GM23338 (cell line): ENCODE measurements around the gene CYBC1. TPM values are rescaled to one million over a fixed set of nuclear protein-coding genes. Genes with fewer than 3 reads are reported as not detected.

Source experiments
- ATAC-seq: fragments of 200-7000 bp; cut with Tn5 transposase; 3 replicates; pipeline ENCODE4 v1.9.1; 2020
- DNase-seq: peaks from one replicate; pipeline ENCODE4 v3.0.0-alpha.2; 2015; ENCODE audit warnings: low spot score
- H2AFZ ChIP-seq: fragments of 200-600 bp; sonication (generic); 2 replicates; pipeline ENCODE4 v1.8.0; 2016; ENCODE audit warnings: antibody characterized with exemption, mild to moderate bottlenecking, moderate library complexity
- H3F3A ChIP-seq: fragments of 200-600 bp; sonication (generic); replicated peaks from 2 replicates; pipeline ENCODE4 v1.8.0; 2017; ENCODE audit warnings: antibody characterized with exemption, mixed run types, low read depth
- H3K27ac ChIP-seq: fragments of 200-600 bp; sonication (generic); 2 replicates; pipeline ENCODE4 v1.6.1; 2016; ENCODE audit warnings: low read depth
- H3K27me3 ChIP-seq: fragments of 200-600 bp; sonication (generic); 2 replicates; pipeline ENCODE4 v1.8.0; 2016; ENCODE audit warnings: mild to moderate bottlenecking, mixed run types, moderate library complexity; ENCODE audit not compliant: insufficient read depth
- H3K36me3 ChIP-seq: fragments of 200-600 bp; sonication (generic); 2 replicates; pipeline ENCODE4 v1.8.0; 2016; ENCODE audit warnings: mild to moderate bottlenecking; ENCODE audit not compliant: insufficient read depth
- H3K4me1 ChIP-seq: fragments of 200-600 bp; sonication (generic); 2 replicates; pipeline ENCODE4 v1.8.0; 2016; ENCODE audit warnings: mild to moderate bottlenecking, moderate library complexity; ENCODE audit not compliant: insufficient read depth
- H3K4me2 ChIP-seq: fragments of 200-600 bp; sonication (generic); 2 replicates; pipeline ENCODE4 v1.7.1; 2017; ENCODE audit warnings: mixed run types
- H3K4me3 ChIP-seq: fragments of 200-600 bp; sonication (generic); 2 replicates; pipeline ENCODE4 v1.6.1; 2016; ENCODE audit warnings: mixed run types
- H3K79me2 ChIP-seq: fragments of 200-600 bp; sonication (generic); replicated peaks from 2 replicates; pipeline ENCODE4 v1.8.0; 2017; ENCODE audit warnings: mild to moderate bottlenecking; ENCODE audit not compliant: insufficient read depth
- H3K9me2 ChIP-seq: fragments of 200-600 bp; sonication (generic); 2 replicates; pipeline ENCODE4 v1.8.0; 2017; ENCODE audit not compliant: insufficient read depth
- H4K20me1 ChIP-seq: fragments of 200-600 bp; sonication (generic); replicated peaks from 2 replicates; pipeline ENCODE4 v1.8.0; 2017; ENCODE audit warnings: mild to moderate bottlenecking; ENCODE audit not compliant: insufficient read depth
- H3K27ac Mint-ChIP-seq: 2 replicates; pipeline ENCODE4 v1.8.0; 2020; ENCODE audit warnings: inconsistent platforms, mild to moderate bottlenecking, moderate library complexity, mixed read lengths
- H3K27me3 Mint-ChIP-seq: 3 replicates; pipeline ENCODE4 v1.8.0; 2022; ENCODE audit warnings: low read depth, mild to moderate bottlenecking, moderate library complexity, mixed read lengths, inconsistent platforms; ENCODE audit not compliant: insufficient read depth, poor library complexity
- H3K36me3 Mint-ChIP-seq: 3 replicates; pipeline ENCODE4 v1.8.0; 2021; ENCODE audit warnings: low read depth, mild to moderate bottlenecking, inconsistent platforms, moderate library complexity, mixed read lengths
- H3K4me1 Mint-ChIP-seq: 3 replicates; pipeline ENCODE4 v1.8.0; 2020; ENCODE audit warnings: mild to moderate bottlenecking, inconsistent platforms, mixed read lengths
- H3K4me3 Mint-ChIP-seq: 3 replicates; pipeline ENCODE4 v1.8.0; 2021; ENCODE audit warnings: moderate library complexity, mild to moderate bottlenecking, inconsistent platforms, mixed read lengths
- H3K9me3 Mint-ChIP-seq: 3 replicates; pipeline ENCODE4 v1.8.0; 2020; ENCODE audit warnings: moderate library complexity, mild to moderate bottlenecking, inconsistent platforms, mixed read lengths
- CREB1 ChIP-seq: fragments of 250-450 bp; sonication (Bioruptor Pico); IDR thresholded peaks from 2 replicates; pipeline ENCODE4 v1.5.0; 2020; ENCODE audit warnings: low read depth, mild to moderate bottlenecking, moderate library complexity
- ETS1 ChIP-seq: IDR thresholded peaks from 2 replicates; pipeline ENCODE4 v1.6.1; 2016; ENCODE audit warnings: antibody characterized with exemption
- EZH2 ChIP-seq: fragments of 200-600 bp; sonication (generic); IDR thresholded peaks from one replicate; pipeline ENCODE4 v1.8.0; 2017; ENCODE audit warnings: antibody characterized with exemption, mild to moderate bottlenecking, low read depth; ENCODE audit not compliant: unreplicated experiment
- EZH2phosphoT487 ChIP-seq: fragments of 200-600 bp; sonication (generic); IDR thresholded peaks from one replicate; pipeline ENCODE4 v1.8.1; 2018; ENCODE audit warnings: antibody characterized with exemption; ENCODE audit not compliant: unreplicated experiment
- JUNB ChIP-seq: IDR thresholded peaks from one replicate; pipeline ENCODE4 v1.6.1; 2016; ENCODE audit warnings: antibody characterized with exemption; ENCODE audit not compliant: unreplicated experiment
- NANOG ChIP-seq: IDR thresholded peaks from 2 replicates; pipeline ENCODE4 v1.6.1; 2016; ENCODE audit warnings: antibody characterized with exemption, borderline replicate concordance
- POLR2AphosphoS5 ChIP-seq: IDR thresholded peaks from 2 replicates; pipeline ENCODE4 v1.6.1; 2016; ENCODE audit warnings: antibody characterized with exemption, low read depth
- STAT1 ChIP-seq: IDR thresholded peaks from one replicate; pipeline ENCODE4 v1.6.1; 2016; ENCODE audit warnings: antibody characterized with exemption; ENCODE audit not compliant: unreplicated experiment
- ZNF114 ChIP-seq: fragments of 250-450 bp; sonication (Bioruptor Pico); IDR thresholded peaks from 2 replicates; pipeline ENCODE4 v1.5.0; 2020; ENCODE audit warnings: mild to moderate bottlenecking, moderate library complexity
- ZNF331 ChIP-seq: fragments of 250-450 bp; sonication (Bioruptor Pico); IDR thresholded peaks from 2 replicates; pipeline ENCODE4 v1.5.0; 2020; ENCODE audit warnings: low read depth, mild to moderate bottlenecking, moderate library complexity
- polyA plus RNA-seq: library from polyadenylated mRNA; unstranded; fragments of >200 nt; fragmentation: Nextera tagmentation; extraction: Ambion mirVana; gene quantifications from 2 replicates; pipeline ENCODE4 v1.2.1, GENCODE V29; 2016
- total RNA-seq: library from RNA; depleted of rRNA; stranded (reverse); fragments of >200 nt; shearing (Covaris generic); gene quantifications from 2 replicates; pipeline ENCODE4 v1.2.3, GENCODE V29; 2014
- TF ChIP-seq, protein P1 (sequence below), 2 experiments: fragments of 200-600 bp in 1 of 2; sonication (generic) in 1 of 2; conservative IDR thresholded peaks; 2 replicates each; pipeline versions ENCODE4 v1.5.1 to v1.6.1; 2016 to 2017; ENCODE audit warnings: antibody characterized with exemption in 2 of 2, low read depth in 2 of 2, mild to moderate bottlenecking in 2 of 2, moderate library complexity in 1 of 2
- TF ChIP-seq, protein P2 (sequence below): fragments of 250-450 bp; sonication (Bioruptor Pico); IDR thresholded peaks from 2 replicates; pipeline ENCODE4 v1.5.0; 2020; ENCODE audit warnings: mild to moderate bottlenecking, moderate library complexity

Gene CYBC1
- total and polyA plus RNA-seq, 2 experiments from 2014 or later: 24.7 to 72.4 TPM

DNA sequence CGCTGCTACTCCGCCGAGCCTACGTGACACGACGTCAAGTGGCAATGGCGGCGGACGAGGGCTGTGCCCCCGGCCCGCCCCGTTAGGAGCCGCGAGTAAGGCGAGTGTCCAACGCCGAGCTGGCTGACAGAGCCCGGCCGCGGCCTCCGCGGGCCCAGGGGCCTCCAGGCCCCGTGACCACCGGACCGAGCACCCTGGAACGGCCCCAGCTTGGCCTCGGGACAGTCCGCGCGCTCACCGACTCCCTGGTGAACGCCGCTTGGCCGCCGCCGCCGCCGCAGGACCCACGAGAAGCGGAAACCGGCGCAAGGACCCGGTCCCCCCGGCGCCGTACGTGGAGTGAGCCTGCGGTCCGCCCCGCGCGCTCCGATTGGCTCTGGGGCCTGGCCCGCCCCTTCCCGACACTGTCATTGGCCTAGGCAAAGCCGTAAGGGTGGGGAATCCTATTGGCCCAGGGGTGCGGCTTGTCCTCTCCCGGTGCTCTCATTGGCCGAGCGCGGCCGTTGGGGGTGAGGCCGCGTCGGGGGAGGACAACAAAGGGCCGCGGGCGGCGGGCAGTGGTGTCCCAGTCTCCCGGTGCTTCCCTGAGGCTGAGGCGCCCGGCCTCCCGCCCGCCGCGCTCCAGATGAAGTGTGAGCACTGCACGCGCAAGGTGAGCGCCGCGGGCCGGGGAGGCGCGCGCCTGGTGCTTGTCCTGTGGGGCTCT is 7.8 kb upstream of the CYBC1 start, which contains the start of gene NARF:
TSS of gene NARF (plus strand) at position 563 of the 706 bp plus-strand sequence. CDS start at position 626, 63 bp downstream.
- Histone ChIP-seq H3K27me3 (no peaks in the 10 kb centered on the region), H3K4me2 (peak within 1 kb of the TSS; percentile 84), H3K79me2 (peaks cover 10% of the 10 kb centered on the region), H3K4me1 (peaks cover 6% of the 10 kb centered on the region), H3K4me3 (peak within 1 kb of the TSS; percentile 93), H3K36me3 (no peaks in the 10 kb centered on the region; the same call in 1 of the 2 replicates), H3K27ac (peak within 1 kb of the TSS; percentile 94), H4K20me1 (peaks cover 6% of the 10 kb centered on the region), H3K9me2 (no peaks in the 10 kb centered on the region; the same call in 1 of the 2 replicates), H2AFZ (peak within 1 kb of the TSS; percentile 89), H3F3A (peaks cover 18% of the 10 kb centered on the region; the same call in 1 of the 2 replicates)
- peak; percentile 98 for ATAC-seq
- Mint-ChIP-seq H3K4me1 (peaks cover 11% of the 10 kb centered on the region), H3K36me3 (peaks cover 34% of the 10 kb centered on the region), H3K4me3 (peak within 1 kb of the TSS; percentile 96), H3K27ac (peak within 1 kb of the TSS; percentile 86; the same call in 1 of the 2 replicates), H3K9me3 (peaks cover 19% of the 10 kb centered on the region), H3K27me3 (peaks cover 6% of the 10 kb centered on the region)
- peak; percentile 99 for DNase-seq
- TF ChIP-seq NANOG (no peak), POLR2AphosphoS5 (peak; percentile 88), CREB1 (CRISPR knock-in tag) (peak; percentile 77)
- TF ChIP-seq, protein P1, sequence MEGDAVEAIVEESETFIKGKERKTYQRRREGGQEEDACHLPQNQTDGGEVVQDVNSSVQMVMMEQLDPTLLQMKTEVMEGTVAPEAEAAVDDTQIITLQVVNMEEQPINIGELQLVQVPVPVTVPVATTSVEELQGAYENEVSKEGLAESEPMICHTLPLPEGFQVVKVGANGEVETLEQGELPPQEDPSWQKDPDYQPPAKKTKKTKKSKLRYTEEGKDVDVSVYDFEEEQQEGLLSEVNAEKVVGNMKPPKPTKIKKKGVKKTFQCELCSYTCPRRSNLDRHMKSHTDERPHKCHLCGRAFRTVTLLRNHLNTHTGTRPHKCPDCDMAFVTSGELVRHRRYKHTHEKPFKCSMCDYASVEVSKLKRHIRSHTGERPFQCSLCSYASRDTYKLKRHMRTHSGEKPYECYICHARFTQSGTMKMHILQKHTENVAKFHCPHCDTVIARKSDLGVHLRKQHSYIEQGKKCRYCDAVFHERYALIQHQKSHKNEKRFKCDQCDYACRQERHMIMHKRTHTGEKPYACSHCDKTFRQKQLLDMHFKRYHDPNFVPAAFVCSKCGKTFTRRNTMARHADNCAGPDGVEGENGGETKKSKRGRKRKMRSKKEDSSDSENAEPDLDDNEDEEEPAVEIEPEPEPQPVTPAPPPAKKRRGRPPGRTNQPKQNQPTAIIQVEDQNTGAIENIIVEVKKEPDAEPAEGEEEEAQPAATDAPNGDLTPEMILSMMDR (conservative IDR thresholded peaks at IDR 0.05; ENCODE audit: low read depth in 2 of 2): no peak

DNA sequence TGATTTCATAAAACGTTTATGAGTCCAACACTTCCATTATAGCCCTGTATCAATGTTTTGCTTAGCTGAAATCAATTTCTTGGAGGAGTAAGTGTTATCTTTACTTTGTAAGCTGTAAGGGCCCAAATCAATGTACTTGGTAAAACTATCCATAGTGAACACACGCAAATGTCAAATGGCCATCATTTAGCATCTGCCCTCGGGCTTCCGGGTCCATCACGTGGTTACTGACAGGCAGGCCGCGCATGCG is 7.3 kb upstream of the CYBC1 start:
- Mint-ChIP-seq H3K4me3 (peak overlapping the region; percentile 96), H3K27me3 (peaks cover 6% of the 10 kb centered on the region), H3K9me3 (peaks cover 23% of the 10 kb centered on the region), H3K27ac (no peak overlapping the region), H3K36me3 (peaks cover 31% of the 10 kb centered on the region), H3K4me1 (peaks cover 11% of the 10 kb centered on the region)
- H3K4me1 ChIP-seq: peaks cover 6% of the 10 kb centered on the region
- H3K4me2 ChIP-seq: peak overlapping the region; percentile 84
- H2AFZ ChIP-seq: no peak overlapping the region
- H4K20me1 ChIP-seq: peaks cover 4% of the 10 kb centered on the region
- no peaks in the 10 kb centered on the region; the same call in 1 of the 2 replicates for H3K36me3 ChIP-seq
- peaks cover 10% of the 10 kb centered on the region for H3K79me2 ChIP-seq
- no peaks in the 10 kb centered on the region for H3K27me3 ChIP-seq
- peak overlapping the region; percentile 94 for H3K27ac ChIP-seq
- peaks cover 18% of the 10 kb centered on the region; the same call in 1 of the 2 replicates for H3F3A ChIP-seq
- no peaks in the 10 kb centered on the region; the same call in 1 of the 2 replicates for H3K9me2 ChIP-seq
- H3K4me3 ChIP-seq: peak overlapping the region; percentile 93
- DNase-seq: no peak
- ATAC-seq: no peak
- TF ChIP-seq EZH2: no peak
- TF ChIP-seq ZNF114: no peak
- TF ChIP-seq EZH2phosphoT487: no peak
- no peak for TF ChIP-seq POLR2AphosphoS5
- no peak for TF ChIP-seq ZNF331 (CRISPR knock-in tag)
- no peak for TF ChIP-seq ETS1
- TF ChIP-seq CREB1 (CRISPR knock-in tag): no peak
- TF ChIP-seq NANOG: no peak
- no peak for TF ChIP-seq STAT1
- no peak for TF ChIP-seq JUNB
- TF ChIP-seq, protein P2, sequence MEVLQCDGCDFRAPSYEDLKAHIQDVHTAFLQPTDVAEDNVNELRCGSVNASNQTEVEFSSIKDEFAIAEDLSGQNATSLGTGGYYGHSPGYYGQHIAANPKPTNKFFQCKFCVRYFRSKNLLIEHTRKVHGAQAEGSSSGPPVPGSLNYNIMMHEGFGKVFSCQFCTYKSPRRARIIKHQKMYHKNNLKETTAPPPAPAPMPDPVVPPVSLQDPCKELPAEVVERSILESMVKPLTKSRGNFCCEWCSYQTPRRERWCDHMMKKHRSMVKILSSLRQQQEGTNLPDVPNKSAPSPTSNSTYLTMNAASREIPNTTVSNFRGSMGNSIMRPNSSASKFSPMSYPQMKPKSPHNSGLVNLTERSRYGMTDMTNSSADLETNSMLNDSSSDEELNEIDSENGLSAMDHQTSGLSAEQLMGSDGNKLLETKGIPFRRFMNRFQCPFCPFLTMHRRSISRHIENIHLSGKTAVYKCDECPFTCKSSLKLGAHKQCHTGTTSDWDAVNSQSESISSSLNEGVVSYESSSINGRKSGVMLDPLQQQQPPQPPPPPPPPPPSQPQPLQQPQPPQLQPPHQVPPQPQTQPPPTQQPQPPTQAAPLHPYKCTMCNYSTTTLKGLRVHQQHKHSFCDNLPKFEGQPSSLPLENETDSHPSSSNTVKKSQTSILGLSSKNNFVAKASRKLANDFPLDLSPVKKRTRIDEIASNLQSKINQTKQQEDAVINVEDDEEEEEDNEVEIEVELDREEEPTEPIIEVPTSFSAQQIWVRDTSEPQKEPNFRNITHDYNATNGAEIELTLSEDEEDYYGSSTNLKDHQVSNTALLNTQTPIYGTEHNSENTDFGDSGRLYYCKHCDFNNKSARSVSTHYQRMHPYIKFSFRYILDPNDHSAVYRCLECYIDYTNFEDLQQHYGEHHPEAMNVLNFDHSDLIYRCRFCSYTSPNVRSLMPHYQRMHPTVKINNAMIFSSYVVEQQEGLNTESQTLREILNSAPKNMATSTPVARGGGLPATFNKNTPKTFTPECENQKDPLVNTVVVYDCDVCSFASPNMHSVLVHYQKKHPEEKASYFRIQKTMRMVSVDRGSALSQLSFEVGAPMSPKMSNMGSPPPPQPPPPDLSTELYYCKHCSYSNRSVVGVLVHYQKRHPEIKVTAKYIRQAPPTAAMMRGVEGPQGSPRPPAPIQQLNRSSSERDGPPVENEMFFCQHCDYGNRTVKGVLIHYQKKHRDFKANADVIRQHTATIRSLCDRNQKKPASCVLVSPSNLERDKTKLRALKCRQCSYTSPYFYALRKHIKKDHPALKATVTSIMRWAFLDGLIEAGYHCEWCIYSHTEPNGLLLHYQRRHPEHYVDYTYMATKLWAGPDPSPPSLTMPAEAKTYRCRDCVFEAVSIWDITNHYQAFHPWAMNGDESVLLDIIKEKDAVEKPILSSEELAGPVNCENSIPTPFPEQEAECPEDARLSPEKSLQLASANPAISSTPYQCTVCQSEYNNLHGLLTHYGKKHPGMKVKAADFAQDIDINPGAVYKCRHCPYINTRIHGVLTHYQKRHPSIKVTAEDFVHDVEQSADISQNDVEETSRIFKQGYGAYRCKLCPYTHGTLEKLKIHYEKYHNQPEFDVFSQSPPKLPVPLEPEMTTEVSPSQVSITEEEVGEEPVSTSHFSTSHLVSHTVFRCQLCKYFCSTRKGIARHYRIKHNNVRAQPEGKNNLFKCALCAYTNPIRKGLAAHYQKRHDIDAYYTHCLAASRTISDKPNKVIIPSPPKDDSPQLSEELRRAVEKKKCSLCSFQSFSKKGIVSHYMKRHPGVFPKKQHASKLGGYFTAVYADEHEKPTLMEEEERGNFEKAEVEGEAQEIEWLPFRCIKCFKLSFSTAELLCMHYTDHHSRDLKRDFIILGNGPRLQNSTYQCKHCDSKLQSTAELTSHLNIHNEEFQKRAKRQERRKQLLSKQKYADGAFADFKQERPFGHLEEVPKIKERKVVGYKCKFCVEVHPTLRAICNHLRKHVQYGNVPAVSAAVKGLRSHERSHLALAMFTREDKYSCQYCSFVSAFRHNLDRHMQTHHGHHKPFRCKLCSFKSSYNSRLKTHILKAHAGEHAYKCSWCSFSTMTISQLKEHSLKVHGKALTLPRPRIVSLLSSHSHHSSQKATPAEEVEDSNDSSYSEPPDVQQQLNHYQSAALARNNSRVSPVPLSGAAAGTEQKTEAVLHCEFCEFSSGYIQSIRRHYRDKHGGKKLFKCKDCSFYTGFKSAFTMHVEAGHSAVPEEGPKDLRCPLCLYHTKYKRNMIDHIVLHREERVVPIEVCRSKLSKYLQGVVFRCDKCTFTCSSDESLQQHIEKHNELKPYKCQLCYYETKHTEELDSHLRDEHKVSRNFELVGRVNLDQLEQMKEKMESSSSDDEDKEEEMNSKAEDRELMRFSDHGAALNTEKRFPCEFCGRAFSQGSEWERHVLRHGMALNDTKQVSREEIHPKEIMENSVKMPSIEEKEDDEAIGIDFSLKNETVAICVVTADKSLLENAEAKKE: no peak
